NCI-H1694 (cell line): Measurements from ENCODE around the gene ILF2.

Experiments
- DNase-seq: peaks from one replicate; lab custom pipeline; 2025; lab: John Stamatoyannopoulos, UW

The ILF2 gene

GRCh38 chr1:153627715-153628626 is 42.8 kb downstream of the ILF2 start, which contains the start of gene S100A1:
Gene S100A1 (plus strand): TSS chr1:153628434. CDS start chr1:153630522, 2,088 bp downstream.
- no peak for DNase-seq

- DNase-seq: no peak
Observed at GRCh38 chr1:153626904-153627714, 43.7 kb downstream of the ILF2 start, which contains the start of gene S100A13. Gene S100A13 (minus strand): TSS chr1:153627505. CDS start chr1:153626472, 1,033 bp downstream.

- DNase-seq: no peak
Observed at GRCh38 chr1:153626477-153626903, 44.3 kb downstream of the ILF2 start.

GRCh38 chr1:153624965-153625611 is 45.7 kb downstream of the ILF2 start:
- no peak for DNase-seq

- DNase-seq: no peak
Observed at GRCh38 chr1:153623101-153623500, 47.7 kb downstream of the ILF2 start.

- no peak for DNase-seq
Observed at GRCh38 chr1:153619171-153619570, 51.6 kb downstream of the ILF2 start.

- no peak for DNase-seq
Observed at GRCh38 chr1:153617663-153618062, 53.1 kb downstream of the ILF2 start.

- no peak for DNase-seq
Observed at GRCh38 chr1:153616917-153617311, 53.9 kb downstream of the ILF2 start.

- DNase-seq: no peak
Observed at GRCh38 chr1:153616144-153616916, 54.5 kb downstream of the ILF2 start, which contains the start of gene S100A14. Gene S100A14 (minus strand): TSS chr1:153616325. CDS start chr1:153615858, 467 bp downstream.

GRCh38 chr1:153615406-153615805 is 55.4 kb downstream of the ILF2 start:
- no peak for DNase-seq

- no peak for DNase-seq
Observed at GRCh38 chr1:153614906-153615305, 55.9 kb downstream of the ILF2 start.

GRCh38 chr1:153614189-153614900 is 56.4 kb downstream of the ILF2 start:
- DNase-seq: no peak

- DNase-seq: no peak
Observed at GRCh38 chr1:153613406-153613805, 57.4 kb downstream of the ILF2 start.

- peak; percentile 48 for DNase-seq
Observed at GRCh38 chr1:153612755-153613331, 58.0 kb downstream of the ILF2 start, which contains the start of gene S100A16. Gene S100A16 (minus strand): TSS chr1:153613137. CDS start chr1:153608151, 4,986 bp downstream.

GRCh38 chr1:153612111-153612754 is 58.6 kb downstream of the ILF2 start:
- no peak for DNase-seq
